DMS 273 treated with DMSO at 0.1 percent for 48 hours (cell line): ENCODE data around the gene METTL6.
"Not testable (repeated sequence)": the region's sequence is repeated elsewhere in the genome, so short reads cannot be mapped to it uniquely, and the experiment has no call there.

Experiments used
- DNase-seq: peaks from one replicate; lab custom pipeline; 2025; lab: John Stamatoyannopoulos, UW

The METTL6 gene, protein sequence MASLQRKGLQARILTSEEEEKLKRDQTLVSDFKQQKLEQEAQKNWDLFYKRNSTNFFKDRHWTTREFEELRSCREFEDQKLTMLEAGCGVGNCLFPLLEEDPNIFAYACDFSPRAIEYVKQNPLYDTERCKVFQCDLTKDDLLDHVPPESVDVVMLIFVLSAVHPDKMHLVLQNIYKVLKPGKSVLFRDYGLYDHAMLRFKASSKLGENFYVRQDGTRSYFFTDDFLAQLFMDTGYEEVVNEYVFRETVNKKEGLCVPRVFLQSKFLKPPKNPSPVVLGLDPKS

DNA sequence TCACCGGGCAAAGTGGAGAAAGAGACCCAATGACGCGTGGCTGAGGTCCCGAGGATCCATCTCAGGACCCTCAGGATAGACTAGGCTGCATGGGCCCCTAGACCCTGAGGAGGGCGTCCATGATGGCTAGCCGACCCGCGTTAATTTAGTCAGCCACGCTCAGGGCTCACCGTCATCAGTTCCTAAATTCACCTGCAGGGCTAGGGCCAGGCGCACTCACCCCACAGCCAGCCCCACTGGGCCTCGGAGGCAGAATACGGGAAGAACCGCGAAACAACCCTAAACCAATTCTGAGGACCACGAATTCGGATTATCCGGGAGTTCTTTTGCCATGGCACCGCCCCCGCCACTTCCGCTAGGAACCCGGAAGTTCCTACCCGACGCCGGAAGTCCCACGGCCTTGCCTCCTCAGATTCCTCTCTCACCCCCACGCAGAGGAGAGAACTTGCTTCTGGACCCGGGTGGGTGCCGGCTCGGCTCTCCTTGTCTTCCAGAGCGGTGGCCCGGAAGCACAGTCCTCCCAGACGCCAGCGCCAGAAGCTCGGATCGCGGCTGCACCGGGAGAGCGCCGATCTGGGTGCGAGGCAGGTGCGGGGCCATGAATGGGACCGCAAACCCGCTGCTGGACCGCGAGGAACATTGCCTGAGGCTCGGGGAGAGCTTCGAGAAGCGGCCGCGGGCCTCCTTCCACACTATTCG, at the start of gene METTL6, which contains the start of gene EAF1:
Gene METTL6, minus strand, starts transcription at position 363 of the 699 bp plus-strand sequence. CDS start 1,033 bp downstream, outside the sequence.
Gene EAF1, plus strand, starts transcription at position 417 of the 699 bp plus-strand sequence. Its CDS starts 182 bp downstream, at position 599.
- DNase-seq, result peak; percentile 31

DNA sequence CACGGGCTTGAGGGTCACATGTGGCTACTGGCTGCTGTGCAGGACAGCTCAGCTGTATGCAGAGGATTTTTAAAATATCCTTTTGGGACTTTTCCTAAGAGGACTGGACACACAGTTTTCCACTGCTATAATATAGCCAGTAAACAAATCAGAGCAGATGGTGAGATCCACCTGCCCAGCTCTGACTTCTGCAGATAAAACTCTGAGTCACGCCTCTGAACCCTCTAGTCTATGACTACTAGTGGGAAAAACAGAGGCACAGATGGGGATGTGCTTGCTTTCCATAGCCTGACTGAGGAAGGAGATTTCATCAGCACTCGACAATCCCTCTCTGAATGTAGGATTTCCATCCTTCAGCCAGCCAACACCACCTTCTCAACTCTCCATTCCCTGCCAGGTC, 49.0 kb upstream of the METTL6 start:
- DNase-seq, result peak; percentile 79

DNA sequence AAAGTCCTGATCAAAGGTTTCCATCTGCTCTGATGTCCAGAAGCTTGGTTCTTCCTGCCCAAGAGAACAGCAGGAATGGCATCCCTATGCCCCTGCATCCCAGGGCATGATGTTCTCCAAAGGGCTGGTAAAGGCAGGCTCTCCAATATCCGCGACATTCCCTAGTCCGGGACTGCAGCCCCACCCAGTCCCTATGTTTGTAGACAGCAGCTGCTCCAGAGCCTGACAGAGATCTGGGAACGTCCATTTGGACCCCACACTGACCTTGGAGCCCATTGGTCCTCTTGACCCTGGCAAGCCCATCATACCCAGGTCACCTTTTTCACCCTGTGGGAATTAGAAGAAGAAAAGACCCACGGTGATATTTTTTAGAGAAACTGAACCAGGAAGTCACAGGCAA, 47.8 kb upstream of the METTL6 start:
- DNase-seq, result no peak

GRCh38 chr3:15471861-15472260, 44.5 kb upstream of the METTL6 start:
- no peak for DNase-seq

DNA sequence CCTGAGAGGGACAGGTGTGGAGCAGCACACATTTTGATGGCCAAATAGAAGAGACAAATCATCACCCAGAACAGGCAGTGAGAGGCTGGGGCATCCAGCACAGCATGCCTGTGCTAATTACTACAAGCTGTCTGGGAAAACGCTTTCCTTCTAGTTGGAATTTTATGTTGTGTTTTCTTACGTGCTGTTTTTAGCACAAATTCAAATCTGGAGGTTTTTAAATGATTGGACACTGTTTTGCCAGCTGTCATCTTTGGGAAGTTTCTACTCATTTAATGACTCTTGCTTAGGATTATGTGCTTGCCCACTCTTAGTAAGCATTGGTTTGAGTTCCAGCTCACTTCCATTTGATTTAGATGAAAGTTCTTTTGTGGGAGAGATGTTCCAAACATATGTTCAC, 43.5 kb upstream of the METTL6 start:
- DNase-seq, result no peak

DNA sequence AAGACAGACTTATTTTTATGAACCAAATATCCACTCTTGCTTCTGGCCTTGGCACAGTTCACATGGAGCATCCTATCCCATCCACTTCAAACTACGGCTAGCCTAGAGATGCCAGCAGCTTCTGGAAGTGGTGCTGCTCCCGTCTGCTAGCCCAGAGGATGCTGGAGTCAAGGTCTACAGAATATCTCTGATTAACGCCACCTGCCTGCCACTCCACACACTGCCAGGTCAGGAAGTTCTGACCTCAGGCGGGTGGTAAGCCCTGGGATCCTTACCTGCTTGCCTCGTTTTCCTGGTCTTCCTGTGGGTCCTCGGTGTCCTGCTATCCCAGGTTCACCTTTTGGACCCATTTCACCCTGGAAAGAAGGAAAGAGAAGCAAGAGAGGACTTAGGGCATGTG, 42.9 kb upstream of the METTL6 start:
- DNase-seq, result no peak

DNA sequence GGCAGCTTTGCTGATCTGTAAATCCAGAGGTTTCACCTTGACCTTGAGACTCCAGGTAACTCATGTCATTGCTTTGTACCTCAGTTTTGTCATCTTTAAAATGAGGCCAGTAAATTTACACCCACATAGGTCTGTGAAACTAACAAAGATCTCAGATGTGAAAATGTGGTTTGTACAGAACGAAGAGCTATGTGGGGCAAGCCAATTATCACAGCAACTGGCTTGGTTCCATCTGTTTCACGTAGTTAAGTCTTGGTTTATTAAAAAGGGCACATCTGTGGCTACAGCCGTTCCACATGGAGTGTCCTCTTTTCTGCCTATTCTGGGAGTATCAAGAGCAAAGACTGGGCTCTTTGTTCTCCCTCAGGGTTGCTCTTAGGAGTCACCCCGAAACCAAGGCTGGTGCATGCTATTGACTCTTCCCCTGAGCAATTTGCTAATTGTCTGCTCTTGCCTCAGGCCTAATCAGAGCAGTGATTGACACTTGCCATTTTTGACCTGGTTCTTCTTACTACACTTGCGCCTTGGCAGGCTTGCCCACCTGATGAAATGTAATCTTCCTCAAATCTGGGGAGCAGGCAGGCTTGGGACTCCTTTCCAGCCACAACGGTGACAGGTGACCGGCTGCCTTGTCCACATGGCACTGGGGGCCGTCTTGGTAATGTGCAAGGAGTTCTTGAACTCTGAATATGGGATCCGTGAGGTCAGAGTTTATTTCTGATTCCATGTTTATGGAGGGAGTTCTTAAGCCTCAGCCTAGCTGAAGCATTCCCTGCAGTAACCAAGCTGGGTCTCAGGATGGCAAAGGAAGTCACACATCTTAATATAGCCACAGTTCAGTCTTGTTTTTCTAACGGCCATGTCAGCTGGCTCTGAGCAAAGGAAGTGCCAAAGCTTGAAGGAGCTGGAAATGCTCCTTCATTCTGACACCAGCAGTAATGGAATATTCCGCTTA, 40.2 kb upstream of the METTL6 start:
- peak; percentile 4 for DNase-seq

DNA sequence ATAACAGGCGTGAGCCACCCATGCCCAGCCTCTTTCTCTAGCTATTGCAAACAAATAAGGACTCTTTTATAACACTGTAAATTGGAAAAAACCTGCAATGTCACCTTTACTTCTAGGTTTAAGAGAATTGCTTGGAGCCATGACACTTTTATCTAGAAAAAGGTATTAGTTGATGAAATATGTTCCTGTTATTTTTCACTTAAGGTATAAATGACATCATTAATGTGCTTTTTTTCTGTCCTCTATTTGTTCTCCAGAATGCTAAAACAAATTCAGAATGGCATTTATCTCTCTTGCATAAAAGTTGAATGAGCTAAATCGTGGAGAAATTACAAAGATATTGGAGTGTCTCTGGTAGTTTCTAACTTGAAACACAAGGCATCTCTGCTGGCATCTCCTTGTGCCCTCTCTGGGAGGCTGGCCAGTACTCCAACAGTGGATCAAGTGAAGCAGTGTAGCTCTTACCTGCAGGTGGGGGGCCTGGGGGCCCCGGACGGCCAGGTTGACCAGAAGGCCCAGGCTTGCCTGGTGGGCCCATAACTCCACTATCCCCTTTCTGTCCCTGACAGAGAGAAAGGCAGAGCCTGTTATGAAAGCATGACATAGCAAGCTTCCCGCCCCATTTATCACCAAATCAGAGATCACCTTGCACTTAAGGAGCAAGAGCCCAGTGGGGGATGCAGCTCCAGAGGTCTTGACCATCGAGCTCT, 38.7 kb upstream of the METTL6 start:
- no peak for DNase-seq

DNA sequence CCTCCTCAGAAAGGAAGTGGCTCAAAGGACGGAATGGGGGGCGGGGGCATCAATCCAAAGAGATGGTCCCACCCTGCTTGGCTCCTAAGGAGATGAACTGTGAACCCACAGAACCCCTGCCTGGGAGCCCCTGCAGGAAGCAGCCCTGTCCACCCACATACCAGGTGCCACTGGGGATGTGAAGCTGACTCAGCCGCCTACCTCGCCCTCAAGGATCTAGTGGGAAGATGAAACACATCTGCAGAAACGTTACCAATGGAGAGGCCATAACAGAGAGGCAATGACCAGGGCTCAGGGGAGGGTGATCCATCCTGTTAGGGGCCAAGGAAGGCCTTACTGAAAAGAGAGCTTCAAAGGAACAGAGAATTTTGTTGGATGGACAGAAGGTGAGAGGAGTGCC, 35.1 kb upstream of the METTL6 start:
- DNase-seq, result no peak

DNA sequence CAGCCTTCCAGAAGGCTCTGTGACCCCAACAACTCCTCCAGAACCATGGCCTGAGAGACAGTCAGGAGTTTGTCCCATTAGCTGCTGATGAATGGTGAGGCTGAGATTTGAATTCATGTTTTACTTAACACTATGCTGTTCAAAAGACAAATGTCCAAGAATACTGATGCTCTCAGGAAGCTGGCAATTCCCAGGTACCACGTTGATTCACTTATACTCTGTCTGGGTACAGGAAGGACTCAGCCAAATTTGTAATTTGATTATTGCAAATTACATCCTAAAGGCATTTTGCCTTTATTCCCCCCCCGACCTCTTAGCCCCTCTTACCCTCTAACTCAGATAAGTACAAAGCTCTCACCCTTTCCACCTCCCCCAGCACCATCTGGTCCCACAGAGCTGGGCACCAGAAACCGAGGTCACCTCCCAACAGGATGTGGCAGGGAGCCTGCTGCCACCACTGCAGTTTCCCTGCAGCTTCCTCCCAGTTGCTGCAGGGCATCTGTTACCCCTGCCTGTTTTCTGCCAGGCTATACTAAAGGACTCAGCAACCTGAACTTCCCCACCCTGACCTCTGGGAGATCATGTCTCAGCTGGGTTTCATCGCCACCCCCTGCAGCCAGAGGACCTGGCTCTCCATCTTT, 33.7 kb upstream of the METTL6 start:
- peak; percentile 72 for DNase-seq

DNA sequence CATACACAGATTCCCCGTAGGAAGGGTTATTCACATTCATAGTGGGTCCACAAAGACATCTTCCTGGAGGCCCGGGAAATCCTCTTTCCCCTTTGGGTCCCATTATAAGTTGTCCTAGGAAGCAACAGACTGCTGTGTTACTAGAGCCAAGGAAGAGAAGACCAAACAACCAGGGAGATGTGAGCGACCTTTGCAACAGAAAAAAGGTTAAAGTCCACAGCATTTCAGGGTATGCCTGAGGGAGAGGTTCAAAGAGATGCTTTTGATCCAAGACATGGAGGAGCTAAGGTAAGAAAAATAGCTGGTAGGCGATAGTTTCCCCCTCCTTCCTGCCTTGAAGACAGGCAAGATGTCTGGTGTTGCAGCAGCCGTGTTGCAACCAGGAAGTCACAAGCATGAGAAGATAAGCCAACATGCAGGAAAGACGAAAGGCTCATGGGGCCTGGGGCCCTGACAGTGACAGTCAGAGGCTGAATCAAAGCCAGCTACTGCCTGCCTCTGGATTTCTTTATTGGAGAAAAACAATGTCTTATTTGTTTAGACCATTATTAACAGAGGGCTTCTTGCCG, 31.0 kb upstream of the METTL6 start:
- DNase-seq, result no peak

DNA sequence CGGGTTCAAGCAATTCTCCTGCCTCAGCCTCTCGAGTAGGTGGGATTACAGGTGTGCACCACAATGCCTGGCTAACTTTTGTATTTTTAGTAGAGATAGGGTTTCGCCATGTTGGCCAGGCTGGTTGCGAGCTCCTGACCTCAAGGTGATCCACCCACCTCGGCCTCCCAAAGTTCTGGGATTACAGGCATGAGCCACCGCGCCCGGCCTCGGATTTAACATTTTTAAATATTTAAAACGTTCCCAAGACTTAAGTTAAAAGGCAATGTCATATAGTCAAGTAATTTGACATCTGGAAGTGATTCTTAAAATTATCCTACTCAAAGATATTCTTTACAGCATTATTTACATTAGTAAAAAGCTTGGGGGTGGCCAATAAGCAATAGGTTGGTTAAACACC, 29.6 kb upstream of the METTL6 start:
- not testable (repeated sequence) for DNase-seq

- DNase-seq, result no peak
These were observed 29.0 kb upstream of the METTL6 start for GRCh38 chr3:15456321-15456720.

- DNase-seq, result no peak
These were observed 28.4 kb upstream of the METTL6 start for GRCh38 chr3:15455756-15456155.

DNA sequence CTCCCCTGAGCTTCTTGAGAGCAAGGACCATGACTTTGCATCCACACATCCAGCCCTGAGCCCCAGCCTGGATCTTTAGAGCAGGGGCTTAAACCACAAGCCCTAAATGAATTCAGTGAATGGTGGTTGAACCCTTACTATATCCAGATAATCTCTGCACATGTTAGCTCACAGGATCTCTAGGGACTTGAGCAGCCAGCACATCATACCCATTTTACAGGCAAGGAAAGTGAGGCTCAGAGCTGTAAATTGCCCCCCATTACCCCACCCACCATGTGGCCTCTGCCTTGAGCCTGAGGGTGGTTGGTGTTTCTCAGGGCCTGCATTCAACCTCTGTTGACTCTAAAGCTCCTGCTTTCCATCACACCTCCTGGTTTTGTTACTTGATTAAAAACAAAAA, 27.6 kb upstream of the METTL6 start:
- no peak for DNase-seq

GRCh38 chr3:15453991-15454625, 26.8 kb upstream of the METTL6 start:
- no peak for DNase-seq

DNA sequence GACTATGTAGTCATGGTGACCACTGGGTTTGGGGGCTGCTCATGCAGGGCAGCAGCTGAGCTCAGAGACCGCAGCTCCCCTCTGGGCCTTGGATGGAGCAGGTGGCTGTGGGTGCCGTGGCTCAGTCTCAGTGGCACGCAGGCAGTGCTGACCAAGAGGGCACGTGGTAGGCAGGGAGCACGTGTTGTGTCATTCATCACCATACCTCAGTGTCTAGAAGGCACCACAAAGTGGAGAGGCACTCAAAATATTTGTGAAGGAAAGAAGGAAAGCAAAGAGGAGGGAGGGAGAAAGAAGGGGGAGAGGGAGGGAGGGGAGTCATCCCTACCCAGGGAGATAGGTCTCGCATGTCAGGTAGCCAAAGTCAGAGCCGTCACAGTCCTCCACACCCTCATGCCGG, 26.2 kb upstream of the METTL6 start:
- no peak for DNase-seq

DNA sequence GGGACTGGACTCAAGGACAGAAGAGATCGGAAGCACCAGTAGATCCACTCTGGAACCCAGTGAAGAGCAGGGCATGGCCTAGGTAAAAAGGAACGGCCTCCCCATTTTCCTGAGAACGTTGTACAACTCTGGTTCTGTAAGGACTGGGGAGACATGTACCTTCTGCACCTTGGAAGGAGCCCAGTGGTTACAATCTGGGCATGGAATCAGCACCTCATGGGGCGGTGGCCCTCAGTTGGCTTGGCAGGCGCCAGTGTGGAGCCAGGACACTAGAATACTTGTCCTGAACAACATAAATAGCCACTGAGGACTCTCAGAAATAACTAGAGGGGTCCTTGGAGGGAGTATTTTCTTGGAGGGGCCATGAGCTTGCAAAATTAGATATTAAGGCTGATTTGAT, 25.6 kb upstream of the METTL6 start:
- no peak for DNase-seq

- no peak for DNase-seq
These were observed 24.8 kb upstream of the METTL6 start for GRCh38 chr3:15452156-15452555.
